CD8-positive, alpha-beta memory T cell (primary cell): ENCODE measurements around the gene C22orf39. TPM values are rescaled to one million over a fixed set of nuclear protein-coding genes. Genes with fewer than 3 reads are reported as not detected.
"Not testable (repeated sequence)": the region's sequence is repeated elsewhere in the genome, so short reads cannot be mapped to it uniquely, and the experiment has no call there.

Experiments used
- CTCF ChIA-PET: fragments of 350-600 bp; sonication (Branson Sonifier 250); formaldehyde crosslinking; loops from one replicate; lab custom pipeline; 2021; ENCODE audit warnings: antibody characterized with exemption; lab: Charles Lee
- POLR2A ChIA-PET: fragments of 350-600 bp; sonication (Branson Sonifier 250); formaldehyde crosslinking; loops from one replicate; lab custom pipeline; 2021; ENCODE audit warnings: antibody characterized with exemption; lab: Charles Lee
- DNase-seq, 5 donors: peaks; one replicate each; pipeline versions ENCODE4 v3.0.0 to v3.0.0-alpha.2; 2020 to 2022; ENCODE audit warnings: mixed read lengths in 1 of 5
- H3K27ac ChIP-seq: one replicate; pipeline ENCODE4 v1.7.0; 2013; ENCODE audit warnings: low read depth, mild to moderate bottlenecking, low read length, moderate library complexity
- H3K27me3 ChIP-seq: 2 replicates; pipeline ENCODE4 v1.7.0; 2013; ENCODE audit warnings: low read length, mild to moderate bottlenecking; ENCODE audit not compliant: insufficient read depth, poor library complexity, severe bottlenecking
- H3K36me3 ChIP-seq: 2 replicates; pipeline ENCODE4 v1.7.0; 2013; ENCODE audit warnings: mild to moderate bottlenecking, low read length, moderate library complexity; ENCODE audit not compliant: insufficient read depth
- H3K4me1 ChIP-seq: 2 replicates; pipeline ENCODE4 v1.7.0; 2013; ENCODE audit warnings: mild to moderate bottlenecking, low read length, moderate library complexity; ENCODE audit not compliant: insufficient read depth
- H3K4me3 ChIP-seq: 2 replicates; pipeline ENCODE4 v1.7.0; 2013; ENCODE audit warnings: mild to moderate bottlenecking, low read length
- H3K9me3 ChIP-seq: 2 replicates; pipeline ENCODE4 v1.7.0; 2013; ENCODE audit warnings: mild to moderate bottlenecking, low read length
- H3K27ac Mint-ChIP-seq, 8 donors: one replicate each; pipeline ENCODE4 v1.8.0; 2020 to 2021; ENCODE audit warnings: mixed read lengths in 8 of 8, mild to moderate bottlenecking in 6 of 8, inconsistent platforms in 3 of 8, moderate library complexity in 3 of 8
- H3K27me3 Mint-ChIP-seq, 2 donors: one replicate each; pipeline ENCODE4 v1.8.0; 2020 to 2021; ENCODE audit warnings: mixed read lengths in 2 of 2, mild to moderate bottlenecking in 1 of 2, moderate library complexity in 1 of 2
- H3K36me3 Mint-ChIP-seq, 3 donors: one replicate each; pipeline ENCODE4 v1.8.0; 2020 to 2021; ENCODE audit warnings: mixed read lengths in 3 of 3, inconsistent platforms in 1 of 3, mild to moderate bottlenecking in 1 of 3
- H3K4me1 Mint-ChIP-seq, 3 donors: one replicate each; pipeline ENCODE4 v1.8.0; 2020 to 2021; ENCODE audit warnings: mixed read lengths in 3 of 3, inconsistent platforms in 1 of 3, mild to moderate bottlenecking in 1 of 3
- H3K4me3 Mint-ChIP-seq, 7 donors: one replicate each; pipeline ENCODE4 v1.8.0; 2020 to 2021; ENCODE audit warnings: mixed read lengths in 7 of 7, mild to moderate bottlenecking in 6 of 7, moderate library complexity in 4 of 7, inconsistent platforms in 2 of 7
- H3K9me3 Mint-ChIP-seq, 5 donors: one replicate each; pipeline ENCODE4 v1.8.0; 2020 to 2022; ENCODE audit warnings: mixed read lengths in 5 of 5, mild to moderate bottlenecking in 3 of 5, moderate library complexity in 2 of 5, inconsistent platforms in 1 of 5
- polyA plus RNA-seq: library from polyadenylated mRNA; unstranded; fragments of 300-500 nt; fragmentation: Illumina TruSeq; gene quantifications from one replicate; pipeline ENCODE4 v1.2.3, GENCODE V29; 2021
- total RNA-seq, 2 experiments: library from RNA; stranded (reverse); gene quantifications; one replicate each; pipeline ENCODE4 v1.2.3, GENCODE V29; 2021

The C22orf39 gene
- total and polyA plus RNA-seq, 3 experiments from 2014 or later = 24.4 to 59.9 (median 27.7) TPM

- Histone ChIP-seq H3K27me3 (no peaks in the 10 kb centered on the region), H3K4me3 (no peak overlapping the region), H3K36me3 (peaks cover 24% of the 10 kb centered on the region), H3K4me1 (peaks cover 6% of the 10 kb centered on the region), H3K9me3 (no peaks in the 10 kb centered on the region), H3K27ac (no peak overlapping the region)
- ChIA-PET POLR2A (interaction anchor here (0.6 kb wide), 1 partner anchor 123 kb away, joined by 3 read pairs; no protein-coding TSS in a partner anchor), CTCF (no interaction called here)
- Mint-ChIP-seq H3K4me1 (peaks cover 25 to 46% (median 26%) of the 10 kb centered on the region in 3 donors), H3K36me3 (peaks cover 0 to 62% (median 2%) of the 10 kb centered on the region in 3 donors), H3K4me3 (no peak overlapping the region), H3K27ac (peak overlapping the region in 5 of 8 donors; percentile 22 to 83 (median 36)), H3K9me3 (no peaks in the 10 kb centered on the region), H3K27me3 (no peaks in the 10 kb centered on the region)
- DNase-seq = no peak
These were observed 6.9 kb downstream of the C22orf39 start for GRCh38 chr22:19440411-19441195.

- POLR2A ChIA-PET = no interaction called here
- Histone ChIP-seq H3K4me1 (peaks cover 4% of the 10 kb centered on the region), H3K27me3 (no peaks in the 10 kb centered on the region), H3K27ac (no peak overlapping the region), H3K9me3 (no peaks in the 10 kb centered on the region), H3K36me3 (peaks cover 20% of the 10 kb centered on the region), H3K4me3 (no peak overlapping the region)
- no peak for DNase-seq
- Mint-ChIP-seq H3K36me3 (peaks cover 0 to 52% (median 3%) of the 10 kb centered on the region in 3 donors), H3K27me3 (no peaks in the 10 kb centered on the region), H3K9me3 (no peaks in the 10 kb centered on the region), H3K27ac (peak overlapping the region in 2 of 8 donors; percentile 10 to 42), H3K4me3 (peak overlapping the region in 1 of 7 donors; percentile 1), H3K4me1 (peaks cover 11 to 27% (median 14%) of the 10 kb centered on the region in 3 donors)
- CTCF ChIA-PET = no interaction called here
These were observed 9.2 kb downstream of the C22orf39 start for GRCh38 chr22:19438298-19438697.

GRCh38 chr22:19436444-19437161 lies 10.9 kb downstream of the C22orf39 start:
- peak overlapping the region in 5 of 8 donors; percentile 6 to 72 (median 57) for H3K27ac Mint-ChIP-seq
- not testable (repeated sequence) for H3K9me3 Mint-ChIP-seq, H3K4me3 ChIP-seq, DNase-seq, H3K27me3 Mint-ChIP-seq, H3K27ac ChIP-seq, H3K9me3 ChIP-seq, H3K27me3 ChIP-seq
- H3K4me1 Mint-ChIP-seq = peaks cover 13 to 27% (median 17%) of the 10 kb centered on the region in 3 donors
- ChIA-PET CTCF (interaction anchor here (1.4 kb wide), 1 partner anchor 10 kb away, joined by 3 read pairs; no protein-coding TSS in a partner anchor), POLR2A (interaction anchor here (0.6 kb wide), 1 partner anchor 23 kb away, joined by 3 read pairs; no protein-coding TSS in a partner anchor)
- H3K4me3 Mint-ChIP-seq = peak overlapping the region in 1 of 7 donors; percentile 43
- Histone ChIP-seq H3K4me1 (peaks cover 11% of the 10 kb centered on the region), H3K36me3 (peaks cover 15% of the 10 kb centered on the region)
- H3K36me3 Mint-ChIP-seq = peaks cover 0 to 50% (median 3%) of the 10 kb centered on the region in 3 donors

GRCh38 chr22:19434829-19435580 lies 12.5 kb downstream of the C22orf39 start:
- Histone ChIP-seq H3K36me3 (peaks cover 15% of the 10 kb centered on the region), H3K27ac (no peak overlapping the region)
- H3K36me3 Mint-ChIP-seq = peaks cover 0 to 42% (median 3%) of the 10 kb centered on the region in 3 donors

GRCh38 chr22:19434401-19434800 lies 13.1 kb downstream of the C22orf39 start:
- Mint-ChIP-seq H3K36me3 (peaks cover 0 to 44% (median 3%) of the 10 kb centered on the region in 3 donors), H3K4me3 (peak overlapping the region in 5 of 7 donors; percentile 10 to 99 (median 45)), H3K4me1 (peaks cover 27 to 37% (median 31%) of the 10 kb centered on the region in 3 donors), H3K9me3 (no peaks in the 10 kb centered on the region), H3K27me3 (peaks cover 0 to 3% of the 10 kb centered on the region in 2 donors), H3K27ac (peak overlapping the region in 4 of 8 donors; percentile 36 to 99 (median 70))
- CTCF ChIA-PET = interaction anchor here (1.8 kb wide), 1 partner anchor 11 kb away, joined by 6 read pairs; no protein-coding TSS in a partner anchor
- no peak overlapping the region for H3K27ac ChIP-seq
- POLR2A ChIA-PET = no interaction called here
- no peak overlapping the region for H3K4me3 ChIP-seq
- peaks cover 15% of the 10 kb centered on the region for H3K36me3 ChIP-seq
- no peaks in the 10 kb centered on the region for H3K27me3 ChIP-seq
- H3K9me3 ChIP-seq = no peaks in the 10 kb centered on the region
- DNase-seq = no peak
- H3K4me1 ChIP-seq = peaks cover 26% of the 10 kb centered on the region

More at GRCh38 chr22:19434829-19435580, 12.5 kb downstream of the C22orf39 start:
- H3K9me3 Mint-ChIP-seq = no peaks in the 10 kb centered on the region
- no peaks in the 10 kb centered on the region for H3K9me3 ChIP-seq
- H3K4me1 Mint-ChIP-seq = peaks cover 21 to 31% (median 25%) of the 10 kb centered on the region in 3 donors
- CTCF ChIA-PET = interaction anchor here (1.8 kb wide), 1 partner anchor 10 kb away, joined by 6 read pairs; no protein-coding TSS in a partner anchor
- POLR2A ChIA-PET = no interaction called here
- peak overlapping the region in 3 of 7 donors; percentile 34 to 99 (median 96) for H3K4me3 Mint-ChIP-seq
- peaks cover 0 to 3% of the 10 kb centered on the region in 2 donors for H3K27me3 Mint-ChIP-seq
- H3K4me1 ChIP-seq = peaks cover 20% of the 10 kb centered on the region
- peak overlapping the region in 6 of 8 donors; percentile 4 to 99 (median 50) for H3K27ac Mint-ChIP-seq
- no peaks in the 10 kb centered on the region for H3K27me3 ChIP-seq
- DNase-seq = no peak
- H3K4me3 ChIP-seq = no peak overlapping the region

- no peaks in the 10 kb centered on the region for H3K27me3 ChIP-seq
- ChIA-PET CTCF (interaction anchor here (1.1 to 1.4 kb wide), 2 partner anchors 12 to 46 kb away, joined by 3 to 5 read pairs; no protein-coding TSS in a partner anchor), POLR2A (interaction anchor here (1.0 to 2.1 kb wide), 7 partner anchors 12 to 288 kb away, joined by 3 to 24 read pairs (median 9); partner anchors contain the start of genes C22orf39, CDC45, ESS2 and SLC25A1)
- Mint-ChIP-seq H3K36me3 (peaks cover 0 to 40% (median 6%) of the 10 kb centered on the region in 3 donors), H3K9me3 (no peaks in the 10 kb centered on the region), H3K27ac (peak within 1 kb of the TSS; percentile 87 to 99 (median 92)), H3K4me1 (peaks cover 35 to 49% (median 47%) of the 10 kb centered on the region in 3 donors), H3K27me3 (peaks cover 0 to 3% of the 10 kb centered on the region in 2 donors), H3K4me3 (peak within 1 kb of the TSS; percentile 85 to 99 (median 89))
- H3K27ac ChIP-seq = peak within 1 kb of the TSS; percentile 99
- H3K9me3 ChIP-seq = no peaks in the 10 kb centered on the region
- DNase-seq = peak; percentile 78 to 90 (median 82)
- peaks cover 22% of the 10 kb centered on the region for H3K36me3 ChIP-seq
- H3K4me1 ChIP-seq = peaks cover 42% of the 10 kb centered on the region
- peak within 1 kb of the TSS; percentile 95 for H3K4me3 ChIP-seq
These were observed 15.2 kb downstream of the C22orf39 start, which contains the start of gene MRPL40 for GRCh38 chr22:19432133-19432851. TSS of gene MRPL40 (plus strand) at chr22:19432545. CDS start at chr22:19432555, 10 bp downstream.
